Measurements from ENCODE around the gene CDC42BPA. TPM values are rescaled to one million over a fixed set of nuclear protein-coding genes. Genes with fewer than 3 reads are reported as not detected.
"Not testable (repeated sequence)": the region's sequence is repeated elsewhere in the genome, so short reads cannot be mapped to it uniquely, and the experiment has no call there.

CDC42BPA gene
- total and polyA plus RNA-seq, 8 donors = 6.2 to 198 (median 64.5) TPM

DNA sequence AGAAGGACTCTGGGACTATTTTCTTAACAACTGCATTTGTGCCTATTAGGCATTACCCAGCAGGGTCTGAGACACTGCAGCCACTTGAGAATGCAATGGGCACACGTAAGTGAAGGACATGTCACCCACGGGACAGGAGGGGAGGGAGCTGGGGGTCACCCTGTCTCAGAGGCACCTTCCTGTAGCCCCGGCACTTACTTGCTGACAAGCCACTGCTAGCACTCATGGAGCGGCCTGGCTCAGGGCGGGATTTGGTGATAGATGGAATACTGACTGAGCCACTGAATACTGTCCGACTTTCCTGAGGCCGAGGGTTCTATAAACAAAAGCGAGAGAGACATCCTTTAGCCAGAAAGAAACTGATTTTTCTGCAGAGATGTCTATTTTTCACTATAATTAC lies 313.5 kb downstream of the CDC42BPA start:
- H3K4me3 ChIP-seq = no peak overlapping the region
- H3K36me3 ChIP-seq = peaks cover 9 to 44% (median 42%) of the 10 kb centered on the region in 4 donors
- H3K9me3 ChIP-seq = no peaks in the 10 kb centered on the region
- no peak for DNase-seq
- H3K27ac ChIP-seq = no peak overlapping the region
- H3K27me3 ChIP-seq = no peaks in the 10 kb centered on the region
- TF ChIP-seq, protein P1, sequence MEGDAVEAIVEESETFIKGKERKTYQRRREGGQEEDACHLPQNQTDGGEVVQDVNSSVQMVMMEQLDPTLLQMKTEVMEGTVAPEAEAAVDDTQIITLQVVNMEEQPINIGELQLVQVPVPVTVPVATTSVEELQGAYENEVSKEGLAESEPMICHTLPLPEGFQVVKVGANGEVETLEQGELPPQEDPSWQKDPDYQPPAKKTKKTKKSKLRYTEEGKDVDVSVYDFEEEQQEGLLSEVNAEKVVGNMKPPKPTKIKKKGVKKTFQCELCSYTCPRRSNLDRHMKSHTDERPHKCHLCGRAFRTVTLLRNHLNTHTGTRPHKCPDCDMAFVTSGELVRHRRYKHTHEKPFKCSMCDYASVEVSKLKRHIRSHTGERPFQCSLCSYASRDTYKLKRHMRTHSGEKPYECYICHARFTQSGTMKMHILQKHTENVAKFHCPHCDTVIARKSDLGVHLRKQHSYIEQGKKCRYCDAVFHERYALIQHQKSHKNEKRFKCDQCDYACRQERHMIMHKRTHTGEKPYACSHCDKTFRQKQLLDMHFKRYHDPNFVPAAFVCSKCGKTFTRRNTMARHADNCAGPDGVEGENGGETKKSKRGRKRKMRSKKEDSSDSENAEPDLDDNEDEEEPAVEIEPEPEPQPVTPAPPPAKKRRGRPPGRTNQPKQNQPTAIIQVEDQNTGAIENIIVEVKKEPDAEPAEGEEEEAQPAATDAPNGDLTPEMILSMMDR (IDR thresholded peaks at IDR 0.05) = no peak
- TF ChIP-seq POLR2A (IDR thresholded peaks at IDR 0.05) (no peak), EP300 (IDR thresholded peaks at IDR 0.05) (no peak), POLR2AphosphoS5 (IDR thresholded peaks at IDR 0.05) (no peak)
- WGBS, 5 donors = 89 to 95% (median 91%) methylated on average over 8 of the region's 8 CpGs
- intact Hi-C loops (cut with DNase I; ENCODE audit: low total_unique reads) = no loop called here
- no peaks in the 10 kb centered on the region for H3K4me1 ChIP-seq

DNA sequence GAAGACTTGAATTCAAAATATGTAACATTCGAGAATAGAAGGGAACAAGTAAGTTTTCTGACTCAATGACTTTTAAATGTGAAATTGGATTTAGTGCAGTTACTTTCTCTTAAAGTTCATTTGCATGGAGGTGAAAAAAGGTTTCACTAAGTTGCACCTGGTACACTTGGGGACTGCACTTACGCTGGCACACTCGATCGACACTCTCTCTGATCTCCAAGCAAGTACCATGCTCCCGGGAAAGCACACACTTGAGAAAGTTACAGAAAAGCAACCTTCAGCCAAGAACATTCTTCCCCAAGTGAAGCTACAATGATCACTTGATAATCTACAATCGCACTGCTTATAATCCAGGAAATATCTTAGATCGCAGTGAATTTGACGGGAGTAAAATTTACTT lies 315.1 kb downstream of the CDC42BPA start:
- H3K4me1 ChIP-seq = no peaks in the 10 kb centered on the region
- peaks cover 9 to 44% (median 42%) of the 10 kb centered on the region in 4 donors for H3K36me3 ChIP-seq
- TF ChIP-seq POLR2AphosphoS5 (IDR thresholded peaks at IDR 0.05) = no peak
- TF ChIP-seq EP300 (IDR thresholded peaks at IDR 0.05) = no peak
- TF ChIP-seq, protein P1 (IDR thresholded peaks at IDR 0.05) = no peak
- no peak for TF ChIP-seq POLR2A (IDR thresholded peaks at IDR 0.05)
- H3K27ac ChIP-seq = no peak overlapping the region
- no peak overlapping the region for H3K4me3 ChIP-seq
- H3K27me3 ChIP-seq = no peaks in the 10 kb centered on the region
- whole genome bisulfite sequencing, 5 donors = 93 to 98% (median 95%) methylated on average over 8 of the region's 8 CpGs
- no peaks in the 10 kb centered on the region for H3K9me3 ChIP-seq
- DNase-seq = no peak
- intact Hi-C loops (cut with DNase I; ENCODE audit: low total_unique reads) = no loop called here

DNA sequence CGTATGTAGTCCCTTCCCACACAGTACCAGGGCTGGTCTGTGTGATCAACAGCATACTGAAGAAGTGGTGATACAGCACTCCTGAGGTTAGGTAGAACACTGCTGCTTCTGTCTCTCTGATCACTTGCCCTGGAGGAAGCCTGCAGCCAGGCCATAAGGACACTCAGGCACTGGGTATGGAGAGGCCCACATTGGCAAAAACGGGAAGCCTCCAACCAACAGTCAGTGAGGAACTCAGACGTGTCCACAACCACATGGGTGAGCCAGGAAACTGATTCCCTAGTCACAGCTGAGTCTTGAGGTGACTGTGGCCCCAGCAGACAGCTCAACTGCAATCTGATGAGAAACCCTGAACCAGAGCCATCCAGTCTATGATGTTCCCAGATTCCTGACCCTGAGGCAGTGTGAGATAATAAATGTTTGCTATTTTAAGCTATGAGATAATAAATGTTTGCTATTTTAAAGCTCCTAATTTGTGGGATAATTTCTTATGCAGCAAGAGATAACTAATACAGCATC lies 315.7 kb downstream of the CDC42BPA start:
- Histone ChIP-seq H3K9me3 (no peaks in the 10 kb centered on the region), H3K4me3 (no peak overlapping the region), H3K27me3 (no peaks in the 10 kb centered on the region), H3K4me1 (no peaks in the 10 kb centered on the region), H3K27ac (no peak overlapping the region), H3K36me3 (peaks cover 9 to 44% (median 42%) of the 10 kb centered on the region in 4 donors)
- TF ChIP-seq POLR2AphosphoS5 (IDR thresholded peaks at IDR 0.05) (no peak), POLR2A (IDR thresholded peaks at IDR 0.05) (no peak), EP300 (IDR thresholded peaks at IDR 0.05) (no peak)
- TF ChIP-seq, protein P1 (IDR thresholded peaks at IDR 0.05) = no peak
- intact Hi-C loops (cut with DNase I; ENCODE audit: low total_unique reads) = no loop called here
- WGBS, 5 donors = 56 to 71% (median 68%) methylated on average over 2 to 3 of the region's 3 CpGs
- DNase-seq = no peak

DNA sequence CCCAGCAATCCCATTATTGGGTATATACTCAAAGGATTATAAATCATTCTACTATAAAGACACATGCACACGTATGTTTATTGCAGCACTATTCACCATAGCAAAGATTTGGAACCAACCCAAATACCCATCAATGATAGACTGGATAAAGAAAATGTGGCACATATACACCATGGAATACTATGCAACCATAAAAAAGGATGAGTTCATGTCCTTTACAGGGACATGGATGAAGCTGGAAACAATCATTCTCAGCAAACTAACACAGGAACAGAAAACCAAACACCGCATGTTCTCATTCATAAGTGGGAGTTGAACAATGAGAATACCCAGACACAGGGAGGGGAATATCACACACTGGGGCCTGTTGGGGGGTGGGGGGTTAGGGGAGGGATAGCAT lies 318.7 kb downstream of the CDC42BPA start:
- H3K9me3 ChIP-seq; H3K4me1 ChIP-seq; H3K27ac ChIP-seq; DNase-seq; H3K27me3 ChIP-seq; intact Hi-C loops (cut with DNase I; ENCODE audit: low total_unique reads); H3K4me3 ChIP-seq: not testable (repeated sequence)
- H3K36me3 ChIP-seq = peaks cover 9 to 45% (median 36%) of the 10 kb centered on the region in 4 donors
- WGBS, 5 donors = 91 to 97% (median 96%) methylated on average over 2 of the region's 2 CpGs

Measured in stomach (tissue), 9 donors.